Esophagus squamous epithelium (tissue), 4 donors: Measurements from ENCODE around the gene ZFP36L2.

Experiments
- POLR2A ChIP-seq, 4 donors: fragments of 450-650 bp; IDR thresholded peaks; one replicate each; pipeline ENCODE4 v1.6.1; 2017; ENCODE audit warnings: antibody characterized with exemption in 4 of 4, mild to moderate bottlenecking in 4 of 4, moderate library complexity in 3 of 4
- TF ChIP-seq, protein P1 (sequence below), 6 experiments: fragments of 450-650 bp in 4 of 6; fragments of 200-600 bp in 2 of 6; sonication (generic) in 2 of 6; IDR thresholded peaks; one replicate each; pipeline ENCODE4 v1.5.1; 2016 to 2019; ENCODE audit warnings: antibody characterized with exemption in 6 of 6, mild to moderate bottlenecking in 4 of 6, moderate library complexity in 4 of 6

DNA sequence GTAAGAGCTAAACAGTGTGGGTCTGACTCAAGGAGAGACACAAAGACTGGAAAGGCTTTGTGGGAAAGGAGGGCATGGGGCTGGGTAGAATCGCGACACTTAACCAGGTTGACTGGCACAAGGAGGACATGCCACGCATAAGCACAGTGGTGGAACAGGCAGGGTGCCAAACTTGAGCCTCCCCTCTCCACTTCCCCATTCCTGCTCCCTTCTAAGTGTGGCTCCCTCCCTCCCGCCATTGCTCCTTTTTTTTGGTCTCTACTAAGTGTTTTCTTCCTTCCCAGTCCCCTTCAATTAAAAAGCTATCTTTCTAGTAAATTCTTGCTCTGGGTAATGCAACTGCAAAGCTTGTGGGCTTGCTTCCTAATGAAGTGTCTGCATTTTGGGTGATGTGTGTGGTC is 40.3 kb upstream of the ZFP36L2 start:
- TF ChIP-seq, protein P1, sequence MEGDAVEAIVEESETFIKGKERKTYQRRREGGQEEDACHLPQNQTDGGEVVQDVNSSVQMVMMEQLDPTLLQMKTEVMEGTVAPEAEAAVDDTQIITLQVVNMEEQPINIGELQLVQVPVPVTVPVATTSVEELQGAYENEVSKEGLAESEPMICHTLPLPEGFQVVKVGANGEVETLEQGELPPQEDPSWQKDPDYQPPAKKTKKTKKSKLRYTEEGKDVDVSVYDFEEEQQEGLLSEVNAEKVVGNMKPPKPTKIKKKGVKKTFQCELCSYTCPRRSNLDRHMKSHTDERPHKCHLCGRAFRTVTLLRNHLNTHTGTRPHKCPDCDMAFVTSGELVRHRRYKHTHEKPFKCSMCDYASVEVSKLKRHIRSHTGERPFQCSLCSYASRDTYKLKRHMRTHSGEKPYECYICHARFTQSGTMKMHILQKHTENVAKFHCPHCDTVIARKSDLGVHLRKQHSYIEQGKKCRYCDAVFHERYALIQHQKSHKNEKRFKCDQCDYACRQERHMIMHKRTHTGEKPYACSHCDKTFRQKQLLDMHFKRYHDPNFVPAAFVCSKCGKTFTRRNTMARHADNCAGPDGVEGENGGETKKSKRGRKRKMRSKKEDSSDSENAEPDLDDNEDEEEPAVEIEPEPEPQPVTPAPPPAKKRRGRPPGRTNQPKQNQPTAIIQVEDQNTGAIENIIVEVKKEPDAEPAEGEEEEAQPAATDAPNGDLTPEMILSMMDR (IDR thresholded peaks at IDR 0.05) = no peak
- TF ChIP-seq POLR2A (IDR thresholded peaks at IDR 0.05) = no peak
